Activated naive CD4-positive, alpha-beta T cell treated with anti-CD3 and anti-CD28 coated beads, Interleukin-2, amount 10 ng/mL, durations not matched to agents 7 days and 5 days (primary cell): Measurements from ENCODE around the gene SIN3B.

Source experiments
- CTCF ChIA-PET: fragments of 350-600 bp; sonication (Branson Sonifier 250); formaldehyde crosslinking; loops from one replicate; lab custom pipeline; 2021; ENCODE audit warnings: antibody characterized with exemption; lab: Charles Lee
- DNase-seq: peaks from one replicate; pipeline ENCODE4 v3.0.0-alpha.2; 2020
- H3K27ac Mint-ChIP-seq: one replicate; pipeline ENCODE4 v1.8.0; 2021; ENCODE audit warnings: mild to moderate bottlenecking, moderate library complexity, mixed read lengths
- H3K27me3 Mint-ChIP-seq: one replicate; pipeline ENCODE4 v1.8.0; 2021; ENCODE audit warnings: mild to moderate bottlenecking, mixed read lengths
- H3K36me3 Mint-ChIP-seq: one replicate; pipeline ENCODE4 v1.8.0; 2021; ENCODE audit warnings: mixed read lengths
- H3K4me1 Mint-ChIP-seq: one replicate; pipeline ENCODE4 v1.8.0; 2021; ENCODE audit warnings: mixed read lengths
- H3K4me3 Mint-ChIP-seq: one replicate; pipeline ENCODE4 v1.8.0; 2021; ENCODE audit warnings: mild to moderate bottlenecking, moderate library complexity, mixed read lengths
- H3K9me3 Mint-ChIP-seq: one replicate; pipeline ENCODE4 v1.8.0; 2021; ENCODE audit warnings: mixed read lengths

Gene SIN3B

GRCh38 chr19:16894080-16894479, 64.9 kb downstream of the SIN3B start:
- H3K4me1 Mint-ChIP-seq = peaks cover 49% of the 10 kb centered on the region
- no peak overlapping the region for H3K27ac Mint-ChIP-seq
- no peak overlapping the region for H3K4me3 Mint-ChIP-seq
- DNase-seq = no peak
- peaks cover 2% of the 10 kb centered on the region for H3K36me3 Mint-ChIP-seq
- CTCF ChIA-PET = no interaction called here
- H3K9me3 Mint-ChIP-seq = no peaks in the 10 kb centered on the region
- H3K27me3 Mint-ChIP-seq = peaks cover 87% of the 10 kb centered on the region

GRCh38 chr19:16895467-16896145, 66.4 kb downstream of the SIN3B start:
- peak overlapping the region; percentile 47 for H3K4me3 Mint-ChIP-seq
- H3K27ac Mint-ChIP-seq = peak overlapping the region; percentile 31
- peaks cover 89% of the 10 kb centered on the region for H3K27me3 Mint-ChIP-seq

GRCh38 chr19:16896146-16897028, 67.2 kb downstream of the SIN3B start:
- Mint-ChIP-seq H3K4me1 (peaks cover 57% of the 10 kb centered on the region), H3K27ac (peak overlapping the region; percentile 58), H3K27me3 (peaks cover 84% of the 10 kb centered on the region), H3K36me3 (peaks cover 2% of the 10 kb centered on the region), H3K4me3 (peak overlapping the region; percentile 60), H3K9me3 (no peaks in the 10 kb centered on the region)
- peak; percentile 34 for DNase-seq
- CTCF ChIA-PET = no interaction called here

More at GRCh38 chr19:16895467-16896145, 66.4 kb downstream of the SIN3B start:
- Mint-ChIP-seq H3K9me3 (no peaks in the 10 kb centered on the region), H3K36me3 (peaks cover 2% of the 10 kb centered on the region), H3K4me1 (peaks cover 55% of the 10 kb centered on the region)
- CTCF ChIA-PET = no interaction called here
- no peak for DNase-seq

GRCh38 chr19:16897029-16897855, 68.0 kb downstream of the SIN3B start:
- H3K4me1 Mint-ChIP-seq = peaks cover 57% of the 10 kb centered on the region
- peak overlapping the region; percentile 28 for H3K27ac Mint-ChIP-seq
- H3K4me3 Mint-ChIP-seq = peak overlapping the region; percentile 64
- peak; percentile 79 for DNase-seq
- no peaks in the 10 kb centered on the region for H3K9me3 Mint-ChIP-seq
- H3K36me3 Mint-ChIP-seq = peaks cover 2% of the 10 kb centered on the region
- CTCF ChIA-PET = no interaction called here
- H3K27me3 Mint-ChIP-seq = peaks cover 81% of the 10 kb centered on the region

GRCh38 chr19:16897856-16898161, 68.6 kb downstream of the SIN3B start:
- Mint-ChIP-seq H3K4me1 (peaks cover 51% of the 10 kb centered on the region), H3K4me3 (peak overlapping the region; percentile 64), H3K27ac (peak overlapping the region; percentile 28), H3K36me3 (peaks cover 2% of the 10 kb centered on the region), H3K9me3 (no peaks in the 10 kb centered on the region), H3K27me3 (peaks cover 75% of the 10 kb centered on the region)
- no peak for DNase-seq
- CTCF ChIA-PET = interaction anchor here (0.7 kb wide), 1 partner anchor 9 kb away, joined by 3 read pairs; the partner anchor contains the start of gene F2RL3

GRCh38 chr19:16898361-16899015, 69.3 kb downstream of the SIN3B start:
- Mint-ChIP-seq H3K9me3 (no peaks in the 10 kb centered on the region), H3K27me3 (peaks cover 68% of the 10 kb centered on the region), H3K36me3 (peaks cover 2% of the 10 kb centered on the region), H3K4me3 (peak overlapping the region; percentile 64), H3K27ac (peak overlapping the region; percentile 74), H3K4me1 (peaks cover 44% of the 10 kb centered on the region)
- DNase-seq = no peak
- CTCF ChIA-PET = interaction anchor here (0.7 kb wide), 1 partner anchor 10 kb away, joined by 3 read pairs; the partner anchor contains the start of gene F2RL3

GRCh38 chr19:16899566-16900075, 70.4 kb downstream of the SIN3B start:
- Mint-ChIP-seq H3K4me3 (peak overlapping the region; percentile 39), H3K27ac (peak overlapping the region; percentile 11), H3K27me3 (peaks cover 57% of the 10 kb centered on the region), H3K4me1 (peaks cover 34% of the 10 kb centered on the region), H3K9me3 (no peaks in the 10 kb centered on the region), H3K36me3 (peaks cover 2% of the 10 kb centered on the region)
- peak; percentile 66 for DNase-seq
- CTCF ChIA-PET = interaction anchor here (0.7 to 1.5 kb wide), 3 partner anchors 17 to 128 kb away, joined by 3 to 10 read pairs (median 4); no protein-coding TSS in a partner anchor

- peaks cover 38% of the 10 kb centered on the region for H3K27me3 Mint-ChIP-seq
- H3K4me3 Mint-ChIP-seq = no peak overlapping the region
- no peaks in the 10 kb centered on the region for H3K9me3 Mint-ChIP-seq
- CTCF ChIA-PET = interaction anchor here (0.5 to 1.7 kb wide), 2 partner anchors 122 to 162 kb away, joined by 3 to 6 read pairs; no protein-coding TSS in a partner anchor
- no peaks in the 10 kb centered on the region for H3K36me3 Mint-ChIP-seq
- peaks cover 29% of the 10 kb centered on the region for H3K4me1 Mint-ChIP-seq
- H3K27ac Mint-ChIP-seq = no peak overlapping the region
- DNase-seq = no peak
These were observed 72.4 kb downstream of the SIN3B start for GRCh38 chr19:16901491-16902175.

- peaks cover 27% of the 10 kb centered on the region for H3K4me1 Mint-ChIP-seq
- CTCF ChIA-PET = interaction anchor here (1.7 kb wide), 1 partner anchor 123 kb away, joined by 6 read pairs; no protein-coding TSS in a partner anchor
- no peaks in the 10 kb centered on the region for H3K9me3 Mint-ChIP-seq
- H3K4me3 Mint-ChIP-seq = no peak overlapping the region
- no peak overlapping the region for H3K27ac Mint-ChIP-seq
- no peak for DNase-seq
- no peaks in the 10 kb centered on the region for H3K36me3 Mint-ChIP-seq
- H3K27me3 Mint-ChIP-seq = peaks cover 29% of the 10 kb centered on the region
These were observed 73.3 kb downstream of the SIN3B start for GRCh38 chr19:16902545-16902944.

- CTCF ChIA-PET = no interaction called here
- peaks cover 21% of the 10 kb centered on the region for H3K4me1 Mint-ChIP-seq
- no peaks in the 10 kb centered on the region for H3K9me3 Mint-ChIP-seq
- no peaks in the 10 kb centered on the region for H3K36me3 Mint-ChIP-seq
- no peak overlapping the region for H3K27ac Mint-ChIP-seq
- H3K4me3 Mint-ChIP-seq = no peak overlapping the region
- H3K27me3 Mint-ChIP-seq = peaks cover 21% of the 10 kb centered on the region
- no peak for DNase-seq
These were observed 74.1 kb downstream of the SIN3B start for GRCh38 chr19:16903347-16903746.

- H3K4me3 Mint-ChIP-seq = no peak overlapping the region
- peaks cover 10% of the 10 kb centered on the region for H3K27me3 Mint-ChIP-seq
- CTCF ChIA-PET = no interaction called here
- DNase-seq = no peak
- no peaks in the 10 kb centered on the region for H3K9me3 Mint-ChIP-seq
- H3K27ac Mint-ChIP-seq = no peak overlapping the region
- peaks cover 9% of the 10 kb centered on the region for H3K4me1 Mint-ChIP-seq
- H3K36me3 Mint-ChIP-seq = no peaks in the 10 kb centered on the region
These were observed 75.4 kb downstream of the SIN3B start for GRCh38 chr19:16904599-16904998.

GRCh38 chr19:16908759-16909158, 79.6 kb downstream of the SIN3B start:
- CTCF ChIA-PET = no interaction called here
- no peaks in the 10 kb centered on the region for H3K4me1 Mint-ChIP-seq
- H3K4me3 Mint-ChIP-seq = no peak overlapping the region
- H3K9me3 Mint-ChIP-seq = peaks cover 19% of the 10 kb centered on the region
- no peak overlapping the region for H3K27ac Mint-ChIP-seq
- DNase-seq = no peak
- H3K36me3 Mint-ChIP-seq = peaks cover 4% of the 10 kb centered on the region
- H3K27me3 Mint-ChIP-seq = no peaks in the 10 kb centered on the region

- no peak overlapping the region for H3K27ac Mint-ChIP-seq
- no peaks in the 10 kb centered on the region for H3K4me1 Mint-ChIP-seq
- DNase-seq = no peak
- CTCF ChIA-PET = no interaction called here
- peaks cover 4% of the 10 kb centered on the region for H3K36me3 Mint-ChIP-seq
- H3K9me3 Mint-ChIP-seq = peaks cover 25% of the 10 kb centered on the region
- H3K27me3 Mint-ChIP-seq = peaks cover 8% of the 10 kb centered on the region
- H3K4me3 Mint-ChIP-seq = no peak overlapping the region
These were observed 81.8 kb downstream of the SIN3B start for GRCh38 chr19:16911046-16911445.
